Measurements from ENCODE around the gene PDLIM1.

DNA sequence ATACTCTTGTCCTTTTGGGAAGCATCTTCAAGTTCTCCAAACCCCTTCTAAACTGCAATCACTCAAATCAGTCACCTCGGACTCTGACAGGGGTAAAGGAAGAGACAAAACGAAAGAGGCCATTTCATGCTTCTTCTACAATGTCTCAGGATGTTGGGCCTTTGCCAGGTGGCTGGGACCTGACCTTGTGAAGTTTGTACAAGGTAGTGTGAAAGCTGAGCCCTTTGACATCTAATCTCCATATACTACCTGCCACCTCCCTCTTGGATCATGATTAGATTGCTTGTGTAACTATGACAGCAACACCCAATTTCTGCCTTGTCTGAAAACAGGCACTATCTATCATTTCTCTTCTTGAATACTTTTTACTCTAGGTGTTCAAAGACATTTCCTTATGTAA, 35.1 kb upstream of the PDLIM1 start:
- TF ChIP-seq, protein P1, sequence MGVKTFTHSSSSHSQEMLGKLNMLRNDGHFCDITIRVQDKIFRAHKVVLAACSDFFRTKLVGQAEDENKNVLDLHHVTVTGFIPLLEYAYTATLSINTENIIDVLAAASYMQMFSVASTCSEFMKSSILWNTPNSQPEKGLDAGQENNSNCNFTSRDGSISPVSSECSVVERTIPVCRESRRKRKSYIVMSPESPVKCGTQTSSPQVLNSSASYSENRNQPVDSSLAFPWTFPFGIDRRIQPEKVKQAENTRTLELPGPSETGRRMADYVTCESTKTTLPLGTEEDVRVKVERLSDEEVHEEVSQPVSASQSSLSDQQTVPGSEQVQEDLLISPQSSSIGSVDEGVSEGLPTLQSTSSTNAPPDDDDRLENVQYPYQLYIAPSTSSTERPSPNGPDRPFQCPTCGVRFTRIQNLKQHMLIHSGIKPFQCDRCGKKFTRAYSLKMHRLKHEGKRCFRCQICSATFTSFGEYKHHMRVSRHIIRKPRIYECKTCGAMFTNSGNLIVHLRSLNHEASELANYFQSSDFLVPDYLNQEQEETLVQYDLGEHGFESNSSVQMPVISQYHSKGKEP (CRISPR knock-in tag; IDR thresholded peaks at IDR 0.05), result no peak
- no peak for TF ChIP-seq ETV5 (CRISPR knock-in tag; IDR thresholded peaks at IDR 0.05; ENCODE audit: borderline replicate concordance)
- TF ChIP-seq, protein P2, sequence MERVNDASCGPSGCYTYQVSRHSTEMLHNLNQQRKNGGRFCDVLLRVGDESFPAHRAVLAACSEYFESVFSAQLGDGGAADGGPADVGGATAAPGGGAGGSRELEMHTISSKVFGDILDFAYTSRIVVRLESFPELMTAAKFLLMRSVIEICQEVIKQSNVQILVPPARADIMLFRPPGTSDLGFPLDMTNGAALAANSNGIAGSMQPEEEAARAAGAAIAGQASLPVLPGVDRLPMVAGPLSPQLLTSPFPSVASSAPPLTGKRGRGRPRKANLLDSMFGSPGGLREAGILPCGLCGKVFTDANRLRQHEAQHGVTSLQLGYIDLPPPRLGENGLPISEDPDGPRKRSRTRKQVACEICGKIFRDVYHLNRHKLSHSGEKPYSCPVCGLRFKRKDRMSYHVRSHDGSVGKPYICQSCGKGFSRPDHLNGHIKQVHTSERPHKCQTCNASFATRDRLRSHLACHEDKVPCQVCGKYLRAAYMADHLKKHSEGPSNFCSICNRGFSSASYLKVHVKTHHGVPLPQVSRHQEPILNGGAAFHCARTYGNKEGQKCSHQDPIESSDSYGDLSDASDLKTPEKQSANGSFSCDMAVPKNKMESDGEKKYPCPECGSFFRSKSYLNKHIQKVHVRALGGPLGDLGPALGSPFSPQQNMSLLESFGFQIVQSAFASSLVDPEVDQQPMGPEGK (CRISPR knock-in tag; IDR thresholded peaks at IDR 0.05), result no peak
- no peak for TF ChIP-seq BORCS8-MEF2B (CRISPR knock-in tag; IDR thresholded peaks at IDR 0.05)
- TF ChIP-seq NR2F1 (CRISPR knock-in tag; IDR thresholded peaks at IDR 0.05), result no peak
- TF ChIP-seq ERF (CRISPR knock-in tag; IDR thresholded peaks at IDR 0.05), result no peak
- TF ChIP-seq, protein P3, sequence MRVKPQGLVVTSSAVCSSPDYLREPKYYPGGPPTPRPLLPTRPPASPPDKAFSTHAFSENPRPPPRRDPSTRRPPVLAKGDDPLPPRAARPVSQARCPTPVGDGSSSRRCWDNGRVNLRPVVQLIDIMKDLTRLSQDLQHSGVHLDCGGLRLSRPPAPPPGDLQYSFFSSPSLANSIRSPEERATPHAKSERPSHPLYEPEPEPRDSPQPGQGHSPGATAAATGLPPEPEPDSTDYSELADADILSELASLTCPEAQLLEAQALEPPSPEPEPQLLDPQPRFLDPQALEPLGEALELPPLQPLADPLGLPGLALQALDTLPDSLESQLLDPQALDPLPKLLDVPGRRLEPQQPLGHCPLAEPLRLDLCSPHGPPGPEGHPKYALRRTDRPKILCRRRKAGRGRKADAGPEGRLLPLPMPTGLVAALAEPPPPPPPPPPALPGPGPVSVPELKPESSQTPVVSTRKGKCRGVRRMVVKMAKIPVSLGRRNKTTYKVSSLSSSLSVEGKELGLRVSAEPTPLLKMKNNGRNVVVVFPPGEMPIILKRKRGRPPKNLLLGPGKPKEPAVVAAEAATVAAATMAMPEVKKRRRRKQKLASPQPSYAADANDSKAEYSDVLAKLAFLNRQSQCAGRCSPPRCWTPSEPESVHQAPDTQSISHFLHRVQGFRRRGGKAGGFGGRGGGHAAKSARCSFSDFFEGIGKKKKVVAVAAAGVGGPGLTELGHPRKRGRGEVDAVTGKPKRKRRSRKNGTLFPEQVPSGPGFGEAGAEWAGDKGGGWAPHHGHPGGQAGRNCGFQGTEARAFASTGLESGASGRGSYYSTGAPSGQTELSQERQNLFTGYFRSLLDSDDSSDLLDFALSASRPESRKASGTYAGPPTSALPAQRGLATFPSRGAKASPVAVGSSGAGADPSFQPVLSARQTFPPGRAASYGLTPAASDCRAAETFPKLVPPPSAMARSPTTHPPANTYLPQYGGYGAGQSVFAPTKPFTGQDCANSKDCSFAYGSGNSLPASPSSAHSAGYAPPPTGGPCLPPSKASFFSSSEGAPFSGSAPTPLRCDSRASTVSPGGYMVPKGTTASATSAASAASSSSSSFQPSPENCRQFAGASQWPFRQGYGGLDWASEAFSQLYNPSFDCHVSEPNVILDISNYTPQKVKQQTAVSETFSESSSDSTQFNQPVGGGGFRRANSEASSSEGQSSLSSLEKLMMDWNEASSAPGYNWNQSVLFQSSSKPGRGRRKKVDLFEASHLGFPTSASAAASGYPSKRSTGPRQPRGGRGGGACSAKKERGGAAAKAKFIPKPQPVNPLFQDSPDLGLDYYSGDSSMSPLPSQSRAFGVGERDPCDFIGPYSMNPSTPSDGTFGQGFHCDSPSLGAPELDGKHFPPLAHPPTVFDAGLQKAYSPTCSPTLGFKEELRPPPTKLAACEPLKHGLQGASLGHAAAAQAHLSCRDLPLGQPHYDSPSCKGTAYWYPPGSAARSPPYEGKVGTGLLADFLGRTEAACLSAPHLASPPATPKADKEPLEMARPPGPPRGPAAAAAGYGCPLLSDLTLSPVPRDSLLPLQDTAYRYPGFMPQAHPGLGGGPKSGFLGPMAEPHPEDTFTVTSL (CRISPR knock-in tag; IDR thresholded peaks at IDR 0.05; ENCODE audit: borderline replicate concordance), result no peak
- TF ChIP-seq YY1 (IDR thresholded peaks at IDR 0.05; ENCODE audit: insufficient read depth, insufficient replicate concordance, low read depth, low read length), result no peak
- TF ChIP-seq ZNF143 (CRISPR knock-in tag; IDR thresholded peaks at IDR 0.05), result no peak
- TF ChIP-seq, protein P4, sequence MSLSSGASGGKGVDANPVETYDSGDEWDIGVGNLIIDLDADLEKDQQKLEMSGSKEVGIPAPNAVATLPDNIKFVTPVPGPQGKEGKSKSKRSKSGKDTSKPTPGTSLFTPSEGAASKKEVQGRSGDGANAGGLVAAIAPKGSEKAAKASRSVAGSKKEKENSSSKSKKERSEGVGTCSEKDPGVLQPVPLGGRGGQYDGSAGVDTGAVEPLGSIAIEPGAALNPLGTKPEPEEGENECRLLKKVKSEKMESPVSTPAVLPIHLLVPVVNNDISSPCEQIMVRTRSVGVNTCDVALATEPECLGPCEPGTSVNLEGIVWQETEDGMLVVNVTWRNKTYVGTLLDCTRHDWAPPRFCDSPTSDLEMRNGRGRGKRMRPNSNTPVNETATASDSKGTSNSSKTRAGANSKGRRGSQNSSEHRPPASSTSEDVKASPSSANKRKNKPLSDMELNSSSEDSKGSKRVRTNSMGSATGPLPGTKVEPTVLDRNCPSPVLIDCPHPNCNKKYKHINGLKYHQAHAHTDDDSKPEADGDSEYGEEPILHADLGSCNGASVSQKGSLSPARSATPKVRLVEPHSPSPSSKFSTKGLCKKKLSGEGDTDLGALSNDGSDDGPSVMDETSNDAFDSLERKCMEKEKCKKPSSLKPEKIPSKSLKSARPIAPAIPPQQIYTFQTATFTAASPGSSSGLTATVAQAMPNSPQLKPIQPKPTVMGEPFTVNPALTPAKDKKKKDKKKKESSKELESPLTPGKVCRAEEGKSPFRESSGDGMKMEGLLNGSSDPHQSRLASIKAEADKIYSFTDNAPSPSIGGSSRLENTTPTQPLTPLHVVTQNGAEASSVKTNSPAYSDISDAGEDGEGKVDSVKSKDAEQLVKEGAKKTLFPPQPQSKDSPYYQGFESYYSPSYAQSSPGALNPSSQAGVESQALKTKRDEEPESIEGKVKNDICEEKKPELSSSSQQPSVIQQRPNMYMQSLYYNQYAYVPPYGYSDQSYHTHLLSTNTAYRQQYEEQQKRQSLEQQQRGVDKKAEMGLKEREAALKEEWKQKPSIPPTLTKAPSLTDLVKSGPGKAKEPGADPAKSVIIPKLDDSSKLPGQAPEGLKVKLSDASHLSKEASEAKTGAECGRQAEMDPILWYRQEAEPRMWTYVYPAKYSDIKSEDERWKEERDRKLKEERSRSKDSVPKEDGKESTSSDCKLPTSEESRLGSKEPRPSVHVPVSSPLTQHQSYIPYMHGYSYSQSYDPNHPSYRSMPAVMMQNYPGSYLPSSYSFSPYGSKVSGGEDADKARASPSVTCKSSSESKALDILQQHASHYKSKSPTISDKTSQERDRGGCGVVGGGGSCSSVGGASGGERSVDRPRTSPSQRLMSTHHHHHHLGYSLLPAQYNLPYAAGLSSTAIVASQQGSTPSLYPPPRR (CRISPR knock-in tag; IDR thresholded peaks at IDR 0.05; ENCODE audit: borderline replicate concordance), result no peak
- TF ChIP-seq ZNF737 (CRISPR knock-in tag; IDR thresholded peaks at IDR 0.05; ENCODE audit: borderline replicate concordance), result no peak
